Glutamatergic neuron (in vitro differentiated cells): ENCODE measurements around the gene GTPBP2. TPM values are rescaled to one million over a fixed set of nuclear protein-coding genes. Genes with fewer than 3 reads are reported as not detected.
"Not testable (repeated sequence)": the region's sequence is repeated elsewhere in the genome, so short reads cannot be mapped to it uniquely, and the experiment has no call there.

ENCODE experiments used
- DNase-seq: peaks from one replicate; pipeline ENCODE4 v3.0.0; 2022
- H3K27ac Mint-ChIP-seq: one replicate; pipeline ENCODE4 v1.8.0; 2020; ENCODE audit warnings: mild to moderate bottlenecking, mixed read lengths, inconsistent platforms; ENCODE audit not compliant: unreplicated experiment
- H3K27me3 Mint-ChIP-seq: one replicate; pipeline ENCODE4 v1.8.0; 2020; ENCODE audit warnings: mild to moderate bottlenecking, moderate library complexity, mixed read lengths, inconsistent platforms; ENCODE audit not compliant: unreplicated experiment
- H3K36me3 Mint-ChIP-seq: one replicate; pipeline ENCODE4 v1.8.0; 2020; ENCODE audit warnings: mild to moderate bottlenecking, mixed read lengths, inconsistent platforms; ENCODE audit not compliant: unreplicated experiment
- H3K4me1 Mint-ChIP-seq: one replicate; pipeline ENCODE4 v1.8.0; 2020; ENCODE audit warnings: mild to moderate bottlenecking, low read depth, mixed read lengths, inconsistent platforms; ENCODE audit not compliant: unreplicated experiment
- H3K4me3 Mint-ChIP-seq: one replicate; pipeline ENCODE4 v1.8.0; 2020; ENCODE audit warnings: mild to moderate bottlenecking, mixed read lengths, inconsistent platforms; ENCODE audit not compliant: unreplicated experiment
- H3K9me3 Mint-ChIP-seq: one replicate; pipeline ENCODE4 v1.8.0; 2020; ENCODE audit warnings: mild to moderate bottlenecking, moderate library complexity, mixed read lengths, inconsistent platforms; ENCODE audit not compliant: unreplicated experiment
- total RNA-seq: library from RNA; stranded (reverse); fragmentation: NEBNext Ultra II Directional; extraction: Animal tissue kit (Norgen Biotek cat#: 25700); gene quantifications from one replicate; pipeline ENCODE4 v1.2.1, GENCODE V29; 2021; ENCODE audit not compliant: unreplicated experiment
- TF ChIP-seq, protein P1 (sequence below): fragments of 200-600 bp; sonication (generic); IDR thresholded peaks from one replicate; pipeline ENCODE4 v1.5.0; 2021; ENCODE audit not compliant: partially characterized antibody, unreplicated experiment

The GTPBP2 gene
- total RNA-seq, 1 donor from 2014 or later = 114 TPM

DNA sequence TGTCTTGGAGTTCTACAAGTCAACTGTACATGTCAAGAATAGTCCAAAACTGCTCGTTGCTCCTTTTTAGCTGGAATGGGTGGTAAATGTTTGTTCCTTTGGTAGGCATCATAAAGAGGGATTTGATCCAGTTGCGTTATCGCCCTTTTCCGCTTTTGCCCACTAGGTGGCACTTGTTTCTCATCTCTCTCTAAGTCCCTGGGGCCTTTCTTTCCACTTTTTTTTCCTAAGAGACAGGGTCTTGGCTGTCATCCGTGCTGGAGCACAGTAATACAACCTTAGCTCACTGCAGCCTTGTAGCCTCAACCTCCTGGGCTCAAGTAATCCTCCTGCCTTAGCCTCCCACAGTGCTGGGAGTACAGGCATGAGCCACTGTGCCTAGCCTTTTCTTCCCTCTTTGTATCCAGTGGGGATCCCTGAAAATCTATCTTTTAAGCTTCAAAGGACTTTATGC is 20.7 kb downstream of the GTPBP2 start:
- Mint-ChIP-seq H3K4me3 (no peak overlapping the region), H3K27me3 (no peaks in the 10 kb centered on the region), H3K27ac (no peak overlapping the region), H3K36me3 (no peaks in the 10 kb centered on the region), H3K4me1 (peaks cover 4% of the 10 kb centered on the region), H3K9me3 (peaks cover 1% of the 10 kb centered on the region)
- TF ChIP-seq, protein P1, sequence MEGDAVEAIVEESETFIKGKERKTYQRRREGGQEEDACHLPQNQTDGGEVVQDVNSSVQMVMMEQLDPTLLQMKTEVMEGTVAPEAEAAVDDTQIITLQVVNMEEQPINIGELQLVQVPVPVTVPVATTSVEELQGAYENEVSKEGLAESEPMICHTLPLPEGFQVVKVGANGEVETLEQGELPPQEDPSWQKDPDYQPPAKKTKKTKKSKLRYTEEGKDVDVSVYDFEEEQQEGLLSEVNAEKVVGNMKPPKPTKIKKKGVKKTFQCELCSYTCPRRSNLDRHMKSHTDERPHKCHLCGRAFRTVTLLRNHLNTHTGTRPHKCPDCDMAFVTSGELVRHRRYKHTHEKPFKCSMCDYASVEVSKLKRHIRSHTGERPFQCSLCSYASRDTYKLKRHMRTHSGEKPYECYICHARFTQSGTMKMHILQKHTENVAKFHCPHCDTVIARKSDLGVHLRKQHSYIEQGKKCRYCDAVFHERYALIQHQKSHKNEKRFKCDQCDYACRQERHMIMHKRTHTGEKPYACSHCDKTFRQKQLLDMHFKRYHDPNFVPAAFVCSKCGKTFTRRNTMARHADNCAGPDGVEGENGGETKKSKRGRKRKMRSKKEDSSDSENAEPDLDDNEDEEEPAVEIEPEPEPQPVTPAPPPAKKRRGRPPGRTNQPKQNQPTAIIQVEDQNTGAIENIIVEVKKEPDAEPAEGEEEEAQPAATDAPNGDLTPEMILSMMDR = peak; percentile 90
- DNase-seq = peak; percentile 77

DNA sequence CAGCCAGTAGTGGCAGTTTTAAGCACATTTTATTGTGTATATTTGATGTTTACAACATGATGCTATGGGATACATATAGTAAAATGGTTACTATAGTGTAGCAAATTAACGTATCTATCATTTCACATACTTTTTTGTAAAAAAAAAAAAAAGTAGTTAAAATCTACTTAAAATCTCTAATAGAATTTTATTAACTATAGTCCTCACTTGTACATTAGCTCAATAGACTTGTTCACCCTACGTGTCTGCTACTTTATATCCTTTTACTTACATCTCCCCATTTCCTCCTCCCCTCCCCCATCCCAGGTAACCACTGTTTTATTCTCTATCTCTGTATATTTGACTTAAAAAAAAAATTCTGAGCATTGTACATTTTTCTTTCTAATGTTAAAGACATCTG is 23.0 kb downstream of the GTPBP2 start:
- Mint-ChIP-seq H3K36me3 (no peaks in the 10 kb centered on the region), H3K27me3 (no peaks in the 10 kb centered on the region), H3K4me1 (peaks cover 2% of the 10 kb centered on the region), H3K4me3 (no peak overlapping the region), H3K9me3 (peaks cover 1% of the 10 kb centered on the region), H3K27ac (no peak overlapping the region)
- DNase-seq = no peak
- TF ChIP-seq, protein P1 = no peak

DNA sequence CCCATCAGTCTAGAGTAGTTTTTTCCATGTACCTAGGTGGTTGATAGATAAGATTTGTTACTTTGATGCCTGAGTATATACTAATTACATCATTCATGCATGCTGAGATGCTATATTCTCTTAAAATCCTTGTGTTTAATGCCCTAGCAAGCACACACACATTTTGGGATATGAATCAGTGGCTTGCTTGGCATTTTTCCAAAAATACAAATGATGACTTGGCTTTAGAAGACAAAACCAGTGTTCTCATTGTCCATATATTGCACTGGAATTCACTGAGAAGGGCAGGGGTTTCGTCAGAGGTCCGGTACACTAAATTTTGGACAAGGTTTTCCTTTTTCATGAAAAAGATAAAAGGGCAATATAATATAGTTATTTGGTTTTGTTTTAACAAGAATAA is 24.9 kb downstream of the GTPBP2 start:
- H3K9me3 Mint-ChIP-seq = peaks cover 1% of the 10 kb centered on the region
- no peak for DNase-seq
- no peaks in the 10 kb centered on the region for H3K36me3 Mint-ChIP-seq
- H3K4me1 Mint-ChIP-seq = no peaks in the 10 kb centered on the region
- no peaks in the 10 kb centered on the region for H3K27me3 Mint-ChIP-seq
- no peak overlapping the region for H3K4me3 Mint-ChIP-seq
- TF ChIP-seq, protein P1 = no peak
- no peak overlapping the region for H3K27ac Mint-ChIP-seq

DNA sequence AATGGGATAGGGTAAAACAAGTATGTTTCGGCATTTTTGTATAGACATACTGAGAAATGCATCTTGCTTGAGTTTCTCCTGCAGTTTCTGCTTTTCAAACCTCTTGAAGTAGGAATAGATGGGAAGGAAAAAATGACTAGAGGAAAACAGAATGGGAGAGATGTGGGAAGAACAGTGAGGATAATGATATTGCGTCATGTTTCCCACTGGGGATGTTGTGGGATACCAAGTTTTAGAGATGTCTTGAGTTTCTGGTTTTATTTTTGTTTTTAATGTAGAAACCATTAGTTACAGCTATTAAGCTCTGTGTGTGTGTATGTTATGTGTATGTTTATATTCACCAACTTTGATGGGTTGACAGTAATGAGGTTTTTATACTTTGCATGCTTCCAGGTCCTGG is 28.5 kb downstream of the GTPBP2 start:
- DNase-seq = no peak
- Mint-ChIP-seq H3K9me3 (no peaks in the 10 kb centered on the region), H3K4me3 (no peak overlapping the region), H3K4me1 (no peaks in the 10 kb centered on the region), H3K27ac (no peak overlapping the region), H3K27me3 (no peaks in the 10 kb centered on the region), H3K36me3 (no peaks in the 10 kb centered on the region)
- TF ChIP-seq, protein P1 = no peak

DNA sequence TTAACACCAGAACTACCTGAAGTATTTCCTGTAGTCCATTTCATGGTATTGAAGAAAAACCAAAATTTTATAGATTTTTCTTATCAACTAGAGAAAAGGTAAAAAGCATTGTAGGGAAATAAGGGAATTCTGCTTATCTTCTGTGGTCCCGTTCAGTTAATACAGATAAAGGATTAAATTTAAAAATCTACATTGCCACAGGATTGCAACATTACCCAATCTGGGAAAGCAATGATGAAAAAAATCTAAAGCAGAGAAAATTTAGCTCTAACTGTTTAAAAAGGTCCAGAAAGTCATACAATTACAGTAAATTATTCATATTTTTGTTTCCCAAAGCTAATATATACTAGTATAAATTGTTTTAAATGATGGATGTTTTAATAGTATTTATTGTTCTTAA is 35.1 kb downstream of the GTPBP2 start:
- Mint-ChIP-seq H3K4me1 (no peaks in the 10 kb centered on the region), H3K4me3 (no peak overlapping the region), H3K36me3 (no peaks in the 10 kb centered on the region), H3K27me3 (no peaks in the 10 kb centered on the region), H3K27ac (no peak overlapping the region), H3K9me3 (no peaks in the 10 kb centered on the region)
- DNase-seq = no peak
- TF ChIP-seq, protein P1 = no peak

DNA sequence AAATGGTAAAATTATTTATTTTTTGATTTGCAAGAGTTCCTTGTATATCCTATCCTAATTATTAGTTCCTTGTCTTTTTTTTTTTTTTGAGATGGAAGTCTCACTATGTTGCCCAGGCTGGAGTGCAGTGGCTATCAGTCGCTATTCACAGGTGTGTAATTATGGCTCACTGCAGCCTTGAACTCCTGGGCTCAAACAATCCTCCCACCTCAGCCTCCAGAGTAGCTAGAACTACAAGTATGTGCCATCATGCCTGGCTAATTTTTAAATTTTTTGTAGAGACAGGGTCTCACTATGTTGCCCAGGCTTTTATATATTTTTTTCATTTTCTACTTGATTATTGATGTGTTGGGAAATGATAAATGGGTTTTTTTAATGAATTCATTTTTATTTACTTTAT is 39.5 kb downstream of the GTPBP2 start:
- not testable (repeated sequence) for H3K9me3 Mint-ChIP-seq, H3K4me1 Mint-ChIP-seq

More for the DNA sequence above, 39.5 kb downstream of the GTPBP2 start:
- not testable (repeated sequence) for H3K36me3 Mint-ChIP-seq, DNase-seq, H3K27me3 Mint-ChIP-seq, H3K27ac Mint-ChIP-seq, H3K4me3 Mint-ChIP-seq
